GM11168 (cell line): ENCODE results near the gene GIMAP8.
"Not testable (repeated sequence)": the region's sequence is repeated elsewhere in the genome, so short reads cannot be mapped to it uniquely, and the experiment has no call there.

Source experiments
- in situ Hi-C: fragments of 300-500 bp; cut with MboI; formaldehyde crosslinking; loops from one replicate; pipeline ENCODE4 v1.12.0; 2022; ENCODE audit warnings: low sequenced_read_pairs; ENCODE audit not compliant: unreplicated experiment

Gene GIMAP8

DNA sequence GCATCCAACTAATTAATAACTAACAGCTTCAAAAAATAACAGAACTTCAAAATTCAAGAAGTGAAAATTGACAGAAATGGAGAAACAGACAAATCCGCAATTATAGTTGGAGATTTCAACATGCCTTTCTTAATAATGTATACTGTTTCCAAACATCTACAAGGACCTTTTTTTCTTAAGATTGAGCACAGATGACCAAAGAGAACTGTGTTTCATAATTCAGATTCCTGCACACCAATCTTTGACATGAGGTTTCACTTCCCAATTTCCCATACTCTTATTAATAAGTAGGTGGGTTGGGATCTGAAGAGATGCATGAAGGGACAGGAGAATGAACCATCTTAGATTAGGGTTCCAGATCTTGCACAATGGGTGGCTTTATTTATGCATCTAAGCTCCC lies 39.4 kb downstream of the GIMAP8 start:
- in situ Hi-C loops = no loop called here

DNA sequence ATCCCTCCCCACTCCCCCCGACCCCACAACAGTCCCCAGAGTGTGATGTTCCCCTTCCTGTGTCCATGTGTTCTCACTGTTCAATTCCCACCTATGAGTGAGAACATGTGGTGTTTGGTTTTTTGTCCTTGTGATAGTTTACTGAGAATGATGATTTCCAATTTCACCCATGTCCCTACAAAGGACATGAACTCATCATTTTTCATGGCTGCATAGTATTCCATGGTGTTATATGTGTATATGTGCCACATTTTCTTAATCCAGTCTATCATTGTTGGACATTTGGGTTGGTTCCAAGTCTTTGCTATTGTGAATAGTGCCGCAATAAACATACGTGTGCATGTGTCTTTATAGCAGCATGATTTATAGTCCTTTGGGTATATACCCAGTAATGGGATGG lies 43.0 kb downstream of the GIMAP8 start:
- in situ Hi-C loops = not testable (repeated sequence)

DNA sequence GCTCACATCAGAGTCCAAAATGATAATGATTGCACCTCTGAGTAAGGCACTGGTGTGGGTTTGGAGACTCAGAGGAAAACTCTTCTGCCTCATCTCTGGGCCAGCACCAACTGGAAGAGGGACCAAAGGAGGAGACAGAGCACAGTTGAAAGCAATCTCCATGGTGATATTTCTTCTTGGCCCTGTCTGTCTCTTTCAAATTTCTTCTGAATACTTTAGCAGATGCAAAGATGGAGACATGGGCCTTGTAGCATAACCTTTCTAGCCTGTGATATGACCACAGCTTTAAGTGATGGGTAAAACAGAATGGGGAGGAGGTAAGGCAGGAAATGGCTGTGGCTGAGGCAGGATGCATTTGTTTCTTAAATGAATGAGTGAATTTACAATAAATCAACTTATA lies 52.1 kb downstream of the GIMAP8 start:
- in situ Hi-C loops = no loop called here

DNA sequence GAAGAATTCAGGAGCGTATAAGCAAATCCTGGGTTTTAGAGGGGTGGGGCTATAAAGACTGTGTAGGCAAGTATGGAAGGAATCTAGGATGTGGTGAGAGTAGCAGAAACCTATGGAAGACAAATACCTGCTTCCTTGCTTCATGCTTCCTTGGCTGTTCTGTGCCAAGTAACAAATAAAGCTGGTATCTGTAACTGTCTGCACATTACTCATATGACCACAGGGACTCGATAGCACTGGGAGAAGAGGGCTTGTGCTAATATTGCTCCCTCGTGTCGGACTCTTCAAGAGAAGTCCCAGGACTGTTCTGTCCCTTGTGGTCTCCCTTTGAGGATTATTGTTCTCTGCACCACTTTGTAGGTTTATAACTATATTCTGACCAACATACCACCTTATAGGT lies 52.7 kb downstream of the GIMAP8 start:
- in situ Hi-C loops = no loop called here

DNA sequence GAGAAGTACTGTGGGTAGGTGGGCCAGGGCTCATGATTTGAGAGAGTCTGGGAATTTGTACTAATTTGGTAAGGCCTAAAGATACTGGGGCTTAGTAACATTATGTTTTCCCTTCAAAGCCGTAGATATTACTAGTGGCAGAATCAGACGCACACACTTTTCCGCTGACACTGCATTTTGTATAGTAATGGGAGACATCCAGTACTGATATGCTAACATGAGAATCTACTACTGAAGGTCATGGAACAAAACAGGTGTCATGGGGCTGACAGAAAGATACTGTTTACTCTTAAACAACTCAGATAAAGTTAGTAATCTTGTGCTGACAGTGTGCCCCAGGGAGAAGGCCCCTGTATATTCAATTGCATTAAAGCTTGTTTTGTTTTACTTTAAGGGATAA lies 53.2 kb downstream of the GIMAP8 start:
- in situ Hi-C loops = no loop called here

DNA sequence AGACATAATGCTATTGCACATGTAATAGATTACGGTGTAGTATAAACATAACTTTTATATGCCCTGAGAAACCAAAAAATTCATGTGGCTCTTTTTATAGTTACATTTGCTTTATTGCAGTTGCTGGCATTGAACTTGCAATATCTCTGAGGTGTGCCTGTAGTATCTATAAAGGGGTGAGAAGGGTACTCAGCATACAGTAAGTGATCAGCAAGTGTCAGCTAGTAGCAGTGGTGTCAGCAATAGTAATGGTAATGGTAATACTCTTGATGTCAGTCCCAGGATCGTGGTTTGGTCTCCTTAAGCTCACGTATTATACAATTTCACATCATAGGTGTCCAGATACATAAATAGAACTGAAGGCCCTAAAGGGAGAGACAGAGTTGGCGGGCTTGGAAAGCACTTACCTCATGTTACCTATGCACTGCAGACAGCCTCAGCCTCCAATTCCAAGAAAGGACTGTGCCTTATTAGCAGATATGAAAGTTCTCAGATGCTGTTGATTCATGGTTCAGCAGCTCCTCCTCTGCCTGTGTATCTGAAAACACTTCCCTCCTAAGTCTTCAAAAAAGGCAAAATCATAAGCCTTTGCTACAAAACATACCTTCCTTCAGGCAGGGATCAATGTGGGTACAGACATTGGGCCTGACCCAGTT lies 57.6 kb downstream of the GIMAP8 start:
- in situ Hi-C loops = no loop called here

DNA sequence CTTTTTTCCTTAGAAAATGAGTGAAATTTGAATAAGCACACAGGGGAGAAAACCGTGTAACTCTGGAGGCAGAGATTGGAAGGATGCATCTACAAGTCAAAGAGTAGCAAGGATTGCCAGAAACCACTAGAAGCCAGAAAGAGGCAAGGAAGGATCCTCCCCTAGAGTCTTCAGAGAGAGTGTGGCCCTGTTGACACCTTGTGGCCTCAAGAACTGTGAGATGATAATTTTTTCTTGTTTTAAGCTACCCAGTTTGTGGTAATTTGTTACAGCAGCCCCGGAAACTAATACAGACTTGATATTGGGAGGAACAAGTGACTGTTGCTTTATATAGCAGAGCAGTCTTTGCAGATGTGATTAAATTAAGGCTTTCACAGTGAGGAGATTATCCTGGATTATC lies 60.6 kb downstream of the GIMAP8 start:
- in situ Hi-C loops = no loop called here

DNA sequence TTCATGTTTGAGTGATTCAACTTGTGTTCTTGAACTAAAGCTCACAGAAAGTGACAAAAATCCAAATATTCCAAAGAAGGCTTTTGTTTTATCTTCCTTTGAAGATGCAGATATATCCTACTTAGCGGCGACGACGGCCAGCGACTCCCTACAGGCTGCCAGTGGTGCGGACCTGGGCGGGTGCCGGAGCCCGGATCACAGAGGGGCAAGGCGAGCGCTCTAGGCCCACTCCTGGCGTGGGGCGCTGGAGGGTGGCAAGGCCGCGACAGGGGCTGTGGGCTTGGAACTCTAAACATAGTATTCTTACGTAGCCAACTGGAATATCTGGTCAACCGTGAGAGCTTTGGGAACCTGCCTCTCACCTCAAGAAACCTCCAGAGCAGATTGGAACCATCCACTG lies 63.3 kb downstream of the GIMAP8 start:
- in situ Hi-C loops = no loop called here

DNA sequence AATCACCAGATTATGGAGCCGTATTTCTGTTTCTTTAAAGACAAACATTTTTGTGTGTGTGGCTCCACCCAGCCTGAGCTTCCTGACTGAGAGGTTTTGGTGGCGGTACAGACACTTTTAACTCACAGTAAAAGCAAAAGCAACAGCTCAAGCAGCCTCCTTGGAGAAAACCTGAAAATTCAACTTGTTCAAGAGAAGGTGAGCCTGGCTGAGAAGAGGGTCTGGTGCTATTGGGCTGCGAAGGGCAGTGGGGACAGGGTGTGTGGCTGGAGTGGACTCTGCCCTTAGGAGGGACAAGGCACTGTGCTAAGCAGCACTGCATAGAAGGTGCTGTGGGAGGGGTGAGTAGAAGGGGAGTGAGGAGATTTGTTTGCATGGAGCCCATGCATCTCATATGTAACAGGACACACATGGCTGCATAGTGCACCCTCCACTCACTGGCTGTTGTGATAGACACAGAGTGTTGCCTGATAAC lies 64.4 kb downstream of the GIMAP8 start, which contains the start of gene GIMAP7:
Gene GIMAP7 (plus strand): TSS at position 125 of the 475 bp plus-strand sequence. CDS start 5,103 bp downstream, outside the sequence.
- in situ Hi-C loops = no loop called here

DNA sequence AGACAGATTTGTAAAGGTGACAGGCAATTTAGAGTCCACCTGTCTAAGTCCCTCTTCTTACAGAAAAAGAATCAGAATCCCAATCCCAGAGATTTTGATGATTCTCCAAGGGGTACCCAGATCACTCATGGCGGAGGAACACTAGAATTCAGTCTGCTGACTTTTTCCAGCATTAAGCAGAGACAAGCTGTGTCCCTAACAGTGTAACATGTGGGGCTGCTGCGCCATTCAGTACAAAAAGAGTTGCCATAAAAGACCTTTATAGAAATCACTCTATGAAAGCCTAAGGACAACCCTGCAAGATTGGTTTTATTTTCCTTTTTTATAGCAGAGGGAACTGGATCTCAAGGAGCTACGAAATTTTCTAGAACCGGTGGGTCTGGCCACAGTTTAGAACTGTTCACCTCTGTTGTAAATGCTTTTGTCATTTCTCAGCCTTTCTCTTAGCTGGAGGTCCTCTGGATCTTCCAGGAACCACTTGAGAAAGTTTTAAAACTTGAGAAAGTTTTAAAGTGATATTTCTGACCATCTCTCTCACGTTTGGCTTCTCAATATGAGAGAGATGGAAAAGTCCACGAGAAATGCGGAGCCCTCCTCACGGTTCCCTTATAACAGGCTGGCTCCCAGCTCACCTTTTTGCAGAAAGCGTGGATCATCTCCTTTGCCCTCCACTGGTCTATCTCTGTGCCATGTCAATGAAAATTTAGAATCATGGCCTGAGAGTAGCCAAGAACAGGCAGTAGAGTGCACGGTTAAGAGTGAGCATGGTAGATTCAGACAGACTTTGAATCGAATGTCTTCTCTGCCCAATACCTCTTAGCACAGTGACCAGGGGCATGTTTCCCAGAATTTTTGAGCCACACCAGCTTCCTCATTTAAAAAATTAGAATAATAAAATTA lies 65.1 kb downstream of the GIMAP8 start:
- in situ Hi-C loops = no loop called here

DNA sequence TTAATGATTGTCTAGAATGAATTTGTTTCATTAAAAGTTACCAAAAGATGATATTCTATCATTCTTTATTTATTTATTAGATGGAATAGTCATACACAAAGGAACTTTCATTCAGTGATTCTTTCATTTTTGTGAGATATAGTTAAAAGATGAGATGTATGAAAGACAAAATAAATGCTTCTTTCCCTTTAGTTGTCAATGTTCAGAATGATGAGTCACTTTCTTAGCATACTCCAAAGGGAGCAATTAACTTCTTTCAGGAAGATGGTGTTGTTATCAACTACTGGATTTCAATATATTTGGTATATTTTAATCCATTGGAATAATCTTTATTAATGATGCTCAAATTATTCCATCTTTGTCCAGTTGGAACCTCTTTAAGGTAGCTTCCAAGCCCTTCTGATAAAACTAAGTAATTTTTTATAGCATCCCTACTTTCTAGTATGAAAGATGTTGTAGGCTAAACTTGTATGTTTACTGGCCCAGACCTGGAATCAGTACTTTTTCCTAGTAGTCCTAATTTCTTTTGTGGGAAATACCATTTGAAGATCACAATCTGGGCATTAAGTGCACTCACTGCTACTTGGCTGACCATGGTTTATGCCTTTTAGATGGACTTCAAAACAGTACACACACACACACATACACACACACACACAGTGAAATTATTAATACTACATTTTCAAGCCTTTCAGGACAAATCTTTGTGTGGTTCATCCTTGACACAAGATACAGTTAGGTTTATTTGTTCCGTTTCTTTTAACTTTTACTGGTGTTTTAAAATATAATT lies 66.7 kb downstream of the GIMAP8 start:
- in situ Hi-C loops = no loop called here

DNA sequence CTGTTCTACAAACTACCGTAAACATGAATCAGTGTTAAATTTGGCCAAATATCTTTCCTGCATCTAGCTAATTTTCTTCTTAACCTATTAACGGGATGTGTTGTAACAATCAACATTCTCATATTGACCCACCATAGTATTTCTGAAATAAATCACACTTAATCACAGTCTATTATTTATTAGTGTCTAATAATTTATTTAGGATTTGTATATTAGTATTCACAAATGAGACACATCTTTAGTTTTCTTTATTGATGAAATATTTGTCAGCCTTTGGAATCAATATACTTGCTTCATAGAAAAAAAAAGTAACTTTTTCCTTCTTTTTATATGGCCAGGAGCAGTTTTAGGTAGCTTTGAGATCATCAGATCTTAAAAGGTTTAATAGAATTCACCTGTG lies 68.9 kb downstream of the GIMAP8 start:
- in situ Hi-C loops = no loop called here

DNA sequence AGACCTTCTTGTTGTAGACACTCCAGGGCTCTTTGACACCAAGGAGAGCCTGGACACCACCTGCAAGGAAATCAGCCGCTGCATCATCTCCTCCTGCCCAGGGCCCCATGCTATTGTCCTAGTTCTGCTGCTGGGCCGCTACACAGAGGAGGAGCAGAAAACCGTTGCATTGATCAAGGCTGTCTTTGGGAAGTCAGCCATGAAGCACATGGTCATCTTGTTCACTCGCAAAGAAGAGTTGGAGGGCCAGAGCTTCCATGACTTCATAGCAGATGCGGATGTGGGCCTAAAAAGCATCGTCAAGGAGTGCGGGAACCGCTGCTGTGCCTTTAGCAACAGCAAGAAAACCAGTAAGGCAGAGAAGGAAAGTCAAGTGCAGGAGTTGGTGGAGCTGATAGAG lies 69.7 kb downstream of the GIMAP8 start:
- in situ Hi-C loops = no loop called here

DNA sequence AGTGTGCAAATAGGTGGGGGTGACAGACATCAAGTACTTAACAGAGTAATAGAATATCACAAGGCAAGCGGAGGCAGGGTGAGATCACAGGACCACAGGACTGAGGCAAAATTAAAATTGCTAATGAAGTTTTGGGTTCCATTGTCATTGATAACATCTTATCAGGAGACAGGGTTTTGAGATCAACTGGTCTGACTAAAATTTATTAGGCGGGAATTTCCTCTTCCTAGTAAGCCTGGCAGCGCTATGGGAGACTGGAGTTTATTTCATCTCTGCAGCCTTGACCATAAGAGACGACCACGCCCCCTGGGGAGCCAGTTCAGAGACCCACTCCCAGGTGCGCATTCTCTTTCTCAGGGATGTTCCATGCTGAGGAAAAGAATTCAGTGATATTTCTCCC lies 72.5 kb downstream of the GIMAP8 start:
- in situ Hi-C loops = not testable (repeated sequence)

DNA sequence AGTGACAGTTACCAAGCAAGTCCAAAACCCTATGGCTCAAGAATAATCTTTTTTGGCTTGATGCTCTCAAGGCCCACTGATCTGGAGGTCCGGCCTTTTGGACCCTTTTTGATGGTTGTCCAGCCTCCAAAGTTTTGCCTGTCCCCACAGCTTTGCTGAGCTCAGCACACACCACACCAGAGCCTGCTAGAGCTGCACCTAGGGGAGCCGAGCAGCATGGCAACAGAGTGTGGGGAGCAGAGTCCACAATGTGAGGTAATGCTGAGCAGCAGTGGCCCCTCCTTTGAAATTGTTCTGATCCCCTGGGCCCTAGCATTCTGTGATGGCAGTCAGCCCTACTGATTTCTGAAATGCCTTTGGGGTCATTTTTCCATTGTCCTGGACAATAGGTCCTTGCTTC lies 73.6 kb downstream of the GIMAP8 start:
- in situ Hi-C loops = no loop called here
